Osteocyte (in vitro differentiated cells): ENCODE measurements around the gene HNRNPL. TPM values are rescaled to one million over a fixed set of nuclear protein-coding genes. Genes with fewer than 3 reads are reported as not detected.

Source experiments
- DNase-seq: peaks from one replicate; pipeline ENCODE4 v3.0.0; 2021; ENCODE audit warnings: mixed read lengths; ENCODE audit not compliant: unreplicated experiment; ENCODE audit errors: extremely low spot score
- H3K27ac Mint-ChIP-seq: one replicate; pipeline ENCODE4 v1.8.0; 2021; ENCODE audit warnings: mild to moderate bottlenecking, mixed read lengths; ENCODE audit not compliant: unreplicated experiment
- H3K27me3 Mint-ChIP-seq: one replicate; pipeline ENCODE4 v1.8.0; 2021; ENCODE audit warnings: mixed read lengths; ENCODE audit not compliant: unreplicated experiment
- H3K36me3 Mint-ChIP-seq: one replicate; pipeline ENCODE4 v1.8.0; 2021; ENCODE audit warnings: mixed read lengths; ENCODE audit not compliant: unreplicated experiment
- H3K4me1 Mint-ChIP-seq: one replicate; pipeline ENCODE4 v1.8.0; 2021; ENCODE audit warnings: mixed read lengths; ENCODE audit not compliant: unreplicated experiment
- H3K4me3 Mint-ChIP-seq: one replicate; pipeline ENCODE4 v1.8.0; 2021; ENCODE audit warnings: mild to moderate bottlenecking, moderate library complexity, mixed read lengths; ENCODE audit not compliant: unreplicated experiment
- H3K9me3 Mint-ChIP-seq: one replicate; pipeline ENCODE4 v1.8.0; 2021; ENCODE audit warnings: mixed read lengths; ENCODE audit not compliant: unreplicated experiment
- total RNA-seq: library from RNA; stranded (reverse); gene quantifications from 2 replicates; pipeline ENCODE4 v1.2.1, GENCODE V29; 2021
- TF ChIP-seq, protein P1 (sequence below): fragments of 200-600 bp; sonication (generic); IDR thresholded peaks from 2 replicates; pipeline ENCODE4 v1.5.0; 2021; ENCODE audit warnings: antibody characterized with exemption, mild to moderate bottlenecking, moderate library complexity

HNRNPL gene
- total RNA-seq, 1 donor from 2014 or later: 262 TPM

DNA sequence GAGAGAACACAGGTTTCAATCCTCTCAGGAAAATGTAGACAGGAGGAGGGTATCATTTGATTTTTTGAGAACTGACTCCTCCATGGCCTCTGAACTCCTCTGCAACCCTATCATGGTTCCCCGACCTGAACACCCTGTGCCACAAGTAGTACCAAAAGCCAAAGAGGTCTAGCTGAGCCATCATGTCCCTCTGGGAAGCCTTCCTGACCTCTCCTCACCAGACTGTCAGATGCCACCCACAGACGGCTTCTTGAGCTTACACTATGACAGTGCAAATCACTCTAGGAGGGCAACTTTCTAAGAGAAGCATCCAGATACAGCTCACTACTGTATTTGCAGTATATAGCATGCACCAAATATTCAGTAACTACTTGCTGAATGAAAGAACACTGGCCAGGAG, 3.7 kb downstream of the HNRNPL start:
- peaks cover 51% of the 10 kb centered on the region for H3K36me3 Mint-ChIP-seq
- no peak overlapping the region for H3K4me3 Mint-ChIP-seq
- no peak for DNase-seq
- no peaks in the 10 kb centered on the region for H3K27me3 Mint-ChIP-seq
- H3K27ac Mint-ChIP-seq: no peak overlapping the region
- H3K9me3 Mint-ChIP-seq: no peaks in the 10 kb centered on the region
- peaks cover 31% of the 10 kb centered on the region for H3K4me1 Mint-ChIP-seq
- TF ChIP-seq, protein P1, sequence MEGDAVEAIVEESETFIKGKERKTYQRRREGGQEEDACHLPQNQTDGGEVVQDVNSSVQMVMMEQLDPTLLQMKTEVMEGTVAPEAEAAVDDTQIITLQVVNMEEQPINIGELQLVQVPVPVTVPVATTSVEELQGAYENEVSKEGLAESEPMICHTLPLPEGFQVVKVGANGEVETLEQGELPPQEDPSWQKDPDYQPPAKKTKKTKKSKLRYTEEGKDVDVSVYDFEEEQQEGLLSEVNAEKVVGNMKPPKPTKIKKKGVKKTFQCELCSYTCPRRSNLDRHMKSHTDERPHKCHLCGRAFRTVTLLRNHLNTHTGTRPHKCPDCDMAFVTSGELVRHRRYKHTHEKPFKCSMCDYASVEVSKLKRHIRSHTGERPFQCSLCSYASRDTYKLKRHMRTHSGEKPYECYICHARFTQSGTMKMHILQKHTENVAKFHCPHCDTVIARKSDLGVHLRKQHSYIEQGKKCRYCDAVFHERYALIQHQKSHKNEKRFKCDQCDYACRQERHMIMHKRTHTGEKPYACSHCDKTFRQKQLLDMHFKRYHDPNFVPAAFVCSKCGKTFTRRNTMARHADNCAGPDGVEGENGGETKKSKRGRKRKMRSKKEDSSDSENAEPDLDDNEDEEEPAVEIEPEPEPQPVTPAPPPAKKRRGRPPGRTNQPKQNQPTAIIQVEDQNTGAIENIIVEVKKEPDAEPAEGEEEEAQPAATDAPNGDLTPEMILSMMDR: no peak

DNA sequence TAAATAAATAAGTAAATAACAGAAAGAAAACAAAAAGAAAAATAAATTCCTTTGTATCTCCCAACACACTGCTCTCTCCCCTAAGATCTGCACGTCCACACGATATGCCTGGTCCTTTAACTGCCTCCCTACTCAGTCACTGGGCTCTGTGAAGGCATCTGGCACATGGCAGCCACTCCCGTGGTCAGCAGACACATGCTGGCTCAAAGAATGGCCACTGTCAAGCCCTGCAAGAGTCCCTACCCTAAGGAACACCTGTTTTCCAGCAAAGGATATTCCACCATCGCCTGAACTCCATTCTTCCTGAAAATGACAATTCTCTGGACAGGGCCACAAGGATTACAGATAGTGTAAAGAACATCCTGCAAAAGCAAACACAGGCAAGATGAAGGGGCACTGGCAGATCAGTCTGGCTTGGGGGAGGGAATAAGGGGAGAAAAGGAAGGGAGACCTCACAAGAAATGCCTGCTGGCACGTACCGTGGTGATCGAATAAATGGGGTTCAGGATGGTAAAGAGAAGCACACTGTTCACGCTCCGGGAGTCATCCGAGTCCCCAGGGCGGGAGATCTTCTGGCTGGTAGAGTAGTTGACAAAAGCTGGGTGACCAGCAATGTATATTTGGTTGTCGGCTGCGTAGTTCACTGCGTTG, 4.3 kb downstream of the HNRNPL start:
- H3K27me3 Mint-ChIP-seq: no peaks in the 10 kb centered on the region
- no peaks in the 10 kb centered on the region for H3K9me3 Mint-ChIP-seq
- H3K27ac Mint-ChIP-seq: peak overlapping the region; percentile 13
- peaks cover 25% of the 10 kb centered on the region for H3K4me1 Mint-ChIP-seq
- H3K36me3 Mint-ChIP-seq: peaks cover 56% of the 10 kb centered on the region
- TF ChIP-seq, protein P1: no peak
- H3K4me3 Mint-ChIP-seq: no peak overlapping the region
- DNase-seq: no peak

DNA sequence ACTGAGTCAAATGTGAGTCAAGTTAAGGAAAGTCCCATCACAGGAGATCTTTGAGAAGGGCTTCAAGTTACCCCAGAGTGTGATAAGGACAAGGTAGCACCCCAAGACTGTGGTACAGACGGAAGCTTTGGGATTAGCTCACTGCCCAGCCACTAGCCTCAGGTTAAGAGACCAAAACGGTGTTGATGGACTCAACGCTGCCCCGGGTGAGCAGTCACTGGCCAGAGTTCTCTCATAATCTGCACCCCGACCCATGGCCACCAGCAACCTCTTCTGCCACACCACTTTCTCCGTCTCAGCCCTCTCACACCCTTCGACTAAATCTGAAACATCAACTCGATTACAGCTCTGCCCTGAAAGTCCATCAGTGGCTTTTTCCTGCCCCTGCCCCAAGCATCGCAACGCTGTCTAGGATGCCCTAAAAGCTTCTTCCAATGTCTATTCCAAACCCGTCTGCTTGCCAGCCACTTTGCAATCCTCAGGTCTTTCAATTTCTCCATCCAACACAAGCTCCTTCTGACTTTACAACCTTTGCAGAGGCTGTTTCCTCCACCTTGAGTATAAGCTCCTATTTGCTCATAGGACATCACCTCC, 5.6 kb downstream of the HNRNPL start:
- peak overlapping the region; percentile 16 for H3K27ac Mint-ChIP-seq
- H3K36me3 Mint-ChIP-seq: peaks cover 63% of the 10 kb centered on the region
- no peaks in the 10 kb centered on the region for H3K27me3 Mint-ChIP-seq
- TF ChIP-seq, protein P1: no peak
- no peaks in the 10 kb centered on the region for H3K9me3 Mint-ChIP-seq
- no peak overlapping the region for H3K4me3 Mint-ChIP-seq
- no peak for DNase-seq
- peaks cover 25% of the 10 kb centered on the region for H3K4me1 Mint-ChIP-seq

DNA sequence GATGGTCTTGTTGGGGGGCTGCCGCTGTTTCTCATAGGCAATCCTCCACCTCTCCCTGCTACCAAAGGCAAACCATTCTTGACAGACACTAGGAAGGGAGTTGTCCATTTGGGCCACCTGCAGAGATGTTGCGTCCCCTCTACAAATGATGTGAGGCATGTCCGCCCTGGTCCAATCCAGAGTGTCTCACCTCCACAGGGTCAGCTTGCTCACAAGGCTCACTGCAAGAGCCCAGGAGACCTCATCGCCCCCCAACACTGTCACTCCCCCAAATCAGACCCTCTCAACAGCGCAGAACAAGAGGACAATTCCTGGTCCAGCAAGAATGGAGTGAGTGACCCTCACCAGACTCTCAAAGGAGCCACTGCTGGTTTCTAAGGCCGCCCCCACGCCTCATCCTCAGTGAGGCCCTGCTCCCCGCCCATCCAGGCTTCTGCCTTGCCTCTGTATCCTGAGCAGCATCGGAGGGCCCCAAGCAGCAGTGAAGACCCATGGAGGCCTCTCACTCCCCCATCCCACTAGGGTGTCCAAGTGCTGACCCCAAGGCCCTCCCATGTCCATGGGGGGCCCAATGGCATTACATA, 6.5 kb downstream of the HNRNPL start:
- Mint-ChIP-seq H3K4me3 (no peak overlapping the region), H3K27ac (no peak overlapping the region), H3K4me1 (peaks cover 16% of the 10 kb centered on the region), H3K36me3 (peaks cover 70% of the 10 kb centered on the region), H3K9me3 (no peaks in the 10 kb centered on the region), H3K27me3 (no peaks in the 10 kb centered on the region)
- DNase-seq: no peak
- TF ChIP-seq, protein P1: no peak

DNA sequence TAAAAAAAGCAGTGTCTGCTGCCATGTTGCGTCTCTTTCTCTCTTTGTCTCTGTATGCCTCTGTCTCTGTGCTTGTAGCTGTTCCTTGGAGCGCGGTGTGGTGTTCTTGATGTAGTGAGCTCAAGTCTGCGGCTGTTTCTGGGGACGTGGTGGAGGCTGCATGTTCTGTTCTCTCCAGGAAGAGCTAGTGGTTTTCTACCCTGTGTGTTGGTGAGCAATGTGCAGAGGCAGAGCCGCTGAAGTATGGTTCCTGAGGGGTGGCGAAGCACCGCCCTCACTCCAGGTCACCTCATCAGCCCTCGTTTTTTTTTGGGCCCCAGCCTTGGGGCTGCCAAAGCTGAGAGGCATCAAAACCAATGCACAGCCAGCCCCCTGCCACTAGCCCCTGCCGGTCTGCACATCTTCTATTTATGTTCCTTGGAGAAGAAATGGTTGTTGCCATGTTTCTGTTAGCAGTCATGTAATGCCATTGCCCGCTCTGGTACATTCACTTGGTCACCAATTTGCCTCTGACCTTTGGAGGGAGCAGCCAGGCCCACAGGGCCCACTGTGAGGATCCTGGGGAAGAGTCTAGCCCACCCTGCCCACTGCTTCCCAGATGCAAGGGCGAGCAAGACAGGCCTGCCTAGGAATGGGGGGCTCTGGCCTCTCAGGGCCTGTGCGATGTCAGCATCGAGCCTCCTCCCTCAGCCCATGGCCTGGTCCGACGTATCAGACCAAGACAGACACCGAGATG, 7.2 kb downstream of the HNRNPL start:
- DNase-seq: no peak
- Mint-ChIP-seq H3K27me3 (no peaks in the 10 kb centered on the region), H3K9me3 (no peaks in the 10 kb centered on the region), H3K4me1 (peaks cover 10% of the 10 kb centered on the region), H3K36me3 (peaks cover 68% of the 10 kb centered on the region), H3K4me3 (no peak overlapping the region), H3K27ac (no peak overlapping the region)
- TF ChIP-seq, protein P1: no peak
